Panc1 (cell line): Measurements from ENCODE around the gene TECPR2. TPM values are rescaled to one million over a fixed set of nuclear protein-coding genes. Genes with fewer than 3 reads are reported as not detected.
"Not testable (repeated sequence)": the region's sequence is repeated elsewhere in the genome, so short reads cannot be mapped to it uniquely, and the experiment has no call there.

Source experiments
- ATAC-seq: fragments of 200-7000 bp; cut with Tn5 transposase; 2 replicates; pipeline ENCODE4 v1.9.1; 2020; ENCODE audit warnings: mild to moderate bottlenecking, moderate library complexity
- BruUV-seq: library from RNA; stranded (reverse); fragments of 400-500 nt; replicated peaks from 2 replicates; lab custom pipeline; 2021; lab: Mats Ljungman, UMichigan
- CTCF ChIA-PET: fragments of 300-600 bp; sonication (Branson Sonifier 250); formaldehyde crosslinking; loops from one replicate; lab custom pipeline; 2022; ENCODE audit warnings: antibody characterized with exemption; lab: Charles Lee
- POLR2A ChIA-PET: fragments of 300-600 bp; sonication (Branson Sonifier 250); formaldehyde crosslinking; loops from one replicate; lab custom pipeline; 2022; ENCODE audit warnings: antibody characterized with exemption; lab: Charles Lee
- DNase-seq: peaks from one replicate; pipeline ENCODE4 v3.0.0-alpha.2; 2010; ENCODE audit warnings: low read depth, low spot score
- H3K27ac ChIP-seq: 2 replicates; pipeline ENCODE4 v1.5.1; 2011; ENCODE audit warnings: mild to moderate bottlenecking, low read length, inconsistent platforms
- H3K27me3 ChIP-seq: fragments of 200-500 bp; sonication (Bioruptor generic); 2 replicates; pipeline ENCODE4 v1.6.0; 2014; ENCODE audit warnings: low read length, inconsistent platforms; ENCODE audit not compliant: control insufficient read depth, insufficient read depth
- H3K36me3 ChIP-seq: fragments of 200-500 bp; sonication (Bioruptor generic); 2 replicates; pipeline ENCODE4 v1.5.1; 2014; ENCODE audit warnings: inconsistent platforms, mild to moderate bottlenecking, low read length, moderate library complexity; ENCODE audit not compliant: control insufficient read depth, insufficient read depth
- H3K4me1 ChIP-seq: 2 replicates; pipeline ENCODE4 v1.5.1; 2011; ENCODE audit warnings: inconsistent platforms, mild to moderate bottlenecking, low read length, moderate library complexity; ENCODE audit not compliant: control insufficient read depth, insufficient read depth
- H3K4me3 ChIP-seq, 2 experiments: 2 replicates each; pipeline ENCODE4 v1.5.1; 2011 to 2012; ENCODE audit warnings: low read depth in 2 of 2, low read length in 2 of 2, mild to moderate bottlenecking in 2 of 2, inconsistent platforms in 1 of 2, moderate library complexity in 1 of 2
- H3K9me3 ChIP-seq: fragments of 200-500 bp; sonication (Bioruptor generic); 2 replicates; pipeline ENCODE4 v1.5.1; 2014; ENCODE audit warnings: low read depth, mild to moderate bottlenecking, inconsistent platforms, low read length, moderate library complexity; ENCODE audit not compliant: control insufficient read depth, insufficient read depth
- POLR2AphosphoS5 ChIP-seq: IDR thresholded peaks from 2 replicates; pipeline ENCODE4 v1.6.1; 2012; ENCODE audit warnings: mild to moderate bottlenecking, low read depth, low read length, moderate library complexity
- SIN3A ChIP-seq: IDR thresholded peaks from 2 replicates; pipeline ENCODE4 v1.6.1; 2012; ENCODE audit warnings: low read depth, mild to moderate bottlenecking, low read length, moderate library complexity, borderline replicate concordance; ENCODE audit not compliant: insufficient read depth
- TCF7L2 ChIP-seq: IDR thresholded peaks from 2 replicates; pipeline ENCODE4 v1.6.1; 2011; ENCODE audit warnings: mild to moderate bottlenecking, low read depth, low read length, inconsistent platforms
- in situ Hi-C: cut with HindIII; loops from 2 replicates; pipeline ENCODE4 v1.10.0; 2016; ENCODE audit warnings: low sequenced_read_pairs, low pct_unique_long_range_greater_than_20kb
- intact Hi-C: fragments of 100-400 bp; cut with micrococcal nuclease; formaldehyde crosslinking; loops from one replicate; pipeline ENCODE4 v1.10.0; 2022; ENCODE audit not compliant: unreplicated experiment
- total RNA-seq: library from RNA; stranded (reverse); gene quantifications from one replicate; pipeline ENCODE4 v1.2.1, GENCODE V29; 2021; ENCODE audit not compliant: unreplicated experiment
- TF ChIP-seq, protein P1 (sequence below), 2 experiments: IDR thresholded peaks; 2 replicates each; pipeline ENCODE4 v1.6.1; 2011 to 2012; ENCODE audit warnings: low read depth in 2 of 2, control low read depth in 1 of 2, low read length in 1 of 2, mild to moderate bottlenecking in 1 of 2, moderate library complexity in 1 of 2; ENCODE audit not compliant: insufficient read depth in 1 of 2
- TF ChIP-seq, protein P2 (sequence below): fragments of 450-650 bp; IDR thresholded peaks from 2 replicates; pipeline ENCODE4 v1.5.1; 2017; ENCODE audit warnings: mild to moderate bottlenecking

TECPR2 gene
- total RNA-seq, 1 experiment from 2014 or later, result 15.5 TPM

GRCh38 chr14:102517392-102518062 is 154.8 kb downstream of the TECPR2 start:
- peak overlapping the region; percentile 39 to 48; a peak in 3 of 4 replicates for H3K4me3 ChIP-seq
- no peaks in the 10 kb centered on the region for H3K9me3 ChIP-seq
- no peak for DNase-seq
- no peak overlapping the region for H3K27ac ChIP-seq
- H3K4me1 ChIP-seq, result no peaks in the 10 kb centered on the region
- intact Hi-C loops (loop anchor here (5.0 kb wide), 1 partner anchor 80 kb away; no protein-coding TSS in a partner anchor), in situ Hi-C loops (no loop called here)
- no peaks in the 10 kb centered on the region for H3K27me3 ChIP-seq
- ATAC-seq, result peak; percentile 5; the same call in 1 of the 2 replicates
- TF ChIP-seq TCF7L2 (no peak), POLR2AphosphoS5 (no peak), SIN3A (no peak)
- TF ChIP-seq, protein P1, sequence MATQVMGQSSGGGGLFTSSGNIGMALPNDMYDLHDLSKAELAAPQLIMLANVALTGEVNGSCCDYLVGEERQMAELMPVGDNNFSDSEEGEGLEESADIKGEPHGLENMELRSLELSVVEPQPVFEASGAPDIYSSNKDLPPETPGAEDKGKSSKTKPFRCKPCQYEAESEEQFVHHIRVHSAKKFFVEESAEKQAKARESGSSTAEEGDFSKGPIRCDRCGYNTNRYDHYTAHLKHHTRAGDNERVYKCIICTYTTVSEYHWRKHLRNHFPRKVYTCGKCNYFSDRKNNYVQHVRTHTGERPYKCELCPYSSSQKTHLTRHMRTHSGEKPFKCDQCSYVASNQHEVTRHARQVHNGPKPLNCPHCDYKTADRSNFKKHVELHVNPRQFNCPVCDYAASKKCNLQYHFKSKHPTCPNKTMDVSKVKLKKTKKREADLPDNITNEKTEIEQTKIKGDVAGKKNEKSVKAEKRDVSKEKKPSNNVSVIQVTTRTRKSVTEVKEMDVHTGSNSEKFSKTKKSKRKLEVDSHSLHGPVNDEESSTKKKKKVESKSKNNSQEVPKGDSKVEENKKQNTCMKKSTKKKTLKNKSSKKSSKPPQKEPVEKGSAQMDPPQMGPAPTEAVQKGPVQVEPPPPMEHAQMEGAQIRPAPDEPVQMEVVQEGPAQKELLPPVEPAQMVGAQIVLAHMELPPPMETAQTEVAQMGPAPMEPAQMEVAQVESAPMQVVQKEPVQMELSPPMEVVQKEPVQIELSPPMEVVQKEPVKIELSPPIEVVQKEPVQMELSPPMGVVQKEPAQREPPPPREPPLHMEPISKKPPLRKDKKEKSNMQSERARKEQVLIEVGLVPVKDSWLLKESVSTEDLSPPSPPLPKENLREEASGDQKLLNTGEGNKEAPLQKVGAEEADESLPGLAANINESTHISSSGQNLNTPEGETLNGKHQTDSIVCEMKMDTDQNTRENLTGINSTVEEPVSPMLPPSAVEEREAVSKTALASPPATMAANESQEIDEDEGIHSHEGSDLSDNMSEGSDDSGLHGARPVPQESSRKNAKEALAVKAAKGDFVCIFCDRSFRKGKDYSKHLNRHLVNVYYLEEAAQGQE (IDR thresholded peaks at IDR 0.05; ENCODE audit: insufficient read depth in 1 of 2, low read depth in 2 of 2, low read length in 1 of 2), result no peak
- TF ChIP-seq, protein P2, sequence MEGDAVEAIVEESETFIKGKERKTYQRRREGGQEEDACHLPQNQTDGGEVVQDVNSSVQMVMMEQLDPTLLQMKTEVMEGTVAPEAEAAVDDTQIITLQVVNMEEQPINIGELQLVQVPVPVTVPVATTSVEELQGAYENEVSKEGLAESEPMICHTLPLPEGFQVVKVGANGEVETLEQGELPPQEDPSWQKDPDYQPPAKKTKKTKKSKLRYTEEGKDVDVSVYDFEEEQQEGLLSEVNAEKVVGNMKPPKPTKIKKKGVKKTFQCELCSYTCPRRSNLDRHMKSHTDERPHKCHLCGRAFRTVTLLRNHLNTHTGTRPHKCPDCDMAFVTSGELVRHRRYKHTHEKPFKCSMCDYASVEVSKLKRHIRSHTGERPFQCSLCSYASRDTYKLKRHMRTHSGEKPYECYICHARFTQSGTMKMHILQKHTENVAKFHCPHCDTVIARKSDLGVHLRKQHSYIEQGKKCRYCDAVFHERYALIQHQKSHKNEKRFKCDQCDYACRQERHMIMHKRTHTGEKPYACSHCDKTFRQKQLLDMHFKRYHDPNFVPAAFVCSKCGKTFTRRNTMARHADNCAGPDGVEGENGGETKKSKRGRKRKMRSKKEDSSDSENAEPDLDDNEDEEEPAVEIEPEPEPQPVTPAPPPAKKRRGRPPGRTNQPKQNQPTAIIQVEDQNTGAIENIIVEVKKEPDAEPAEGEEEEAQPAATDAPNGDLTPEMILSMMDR, result no peak
- no peaks in the 10 kb centered on the region for H3K36me3 ChIP-seq
- no TSS peak for BruUV-seq
- ChIA-PET POLR2A (interaction anchor here (0.5 kb wide), 1 partner anchor 52 kb away, joined by 4 read pairs; no protein-coding TSS in a partner anchor), CTCF (no interaction called here)

- Histone ChIP-seq H3K4me1 (no peaks in the 10 kb centered on the region), H3K9me3 (no peaks in the 10 kb centered on the region), H3K4me3 (no peak overlapping the region), H3K36me3 (no peaks in the 10 kb centered on the region), H3K27ac (no peak overlapping the region), H3K27me3 (no peaks in the 10 kb centered on the region)
- CTCF ChIA-PET, result interaction anchor here (0.8 kb wide), 1 partner anchor 79 kb away, joined by 4 read pairs; no protein-coding TSS in a partner anchor
- intact Hi-C loops, result loop anchor here (5.0 kb wide), 1 partner anchor 81 kb away; no protein-coding TSS in a partner anchor
- in situ Hi-C loops, result no loop called here
- no TSS peak for BruUV-seq
- POLR2A ChIA-PET, result interaction anchor here (0.5 kb wide), 1 partner anchor 51 kb away, joined by 4 read pairs; no protein-coding TSS in a partner anchor
- DNase-seq (no peak), ATAC-seq (no peak)
- TF ChIP-seq, protein P2, result no peak
- no peak for TF ChIP-seq TCF7L2
- TF ChIP-seq SIN3A, result no peak
- TF ChIP-seq, protein P1 (IDR thresholded peaks at IDR 0.05; ENCODE audit: insufficient read depth in 1 of 2, low read depth in 2 of 2, low read length in 1 of 2), result no peak
Observed at GRCh38 chr14:102518063-102518648, 155.4 kb downstream of the TECPR2 start.

GRCh38 chr14:102519709-102520108 is 157.0 kb downstream of the TECPR2 start:
- H3K36me3 ChIP-seq, in situ Hi-C loops, H3K27me3 ChIP-seq, CTCF ChIA-PET, H3K27ac ChIP-seq, H3K9me3 ChIP-seq, DNase-seq, H3K4me3 ChIP-seq, POLR2A ChIA-PET, H3K4me1 ChIP-seq, BruUV-seq, ATAC-seq: not testable (repeated sequence)
- intact Hi-C loops, result loop anchor here (5.0 to 10.0 kb wide), 2 partner anchors 75 to 82 kb away; partner anchors contain the start of gene RCOR1
